GM12878 (cell line): ENCODE measurements around the gene SYNGR3. TPM values are rescaled to one million over a fixed set of nuclear protein-coding genes. Genes with fewer than 3 reads are reported as not detected.

Experiments used
- BHLHE40 ChIP-seq, 2 experiments: fragments of 450-650 bp in 1 of 2; IDR thresholded peaks; 2 replicates each; pipeline ENCODE4 v1.6.1; 2011 to 2017; ENCODE audit warnings: low read depth in 2 of 2, borderline replicate concordance in 1 of 2, improper control_type of control experiment in 1 of 2, low read length in 1 of 2, mild to moderate bottlenecking in 1 of 2
- CBX3 ChIP-seq: fragments of 200-600 bp; sonication (generic); IDR thresholded peaks from 2 replicates; pipeline ENCODE4 v1.6.1; 2016; ENCODE audit warnings: low read depth, borderline replicate concordance
- CUX1 ChIP-seq: IDR thresholded peaks from 2 replicates; pipeline ENCODE4 v1.6.1; 2012; ENCODE audit warnings: improper control_type of control experiment, low read depth, low read length; ENCODE audit not compliant: insufficient replicate concordance
- EGR1 ChIP-seq, 2 experiments: IDR thresholded peaks; 1 replicate in 1 of 2; 2 replicates in 1 of 2; pipeline ENCODE4 v1.6.1; 2011 to 2012; ENCODE audit warnings: low read depth in 2 of 2, low read length in 2 of 2, borderline replicate concordance in 1 of 2, mild to moderate bottlenecking in 1 of 2, moderate library complexity in 1 of 2
- FOXM1 ChIP-seq: IDR thresholded peaks from 2 replicates; pipeline ENCODE4 v1.6.1; 2012; ENCODE audit warnings: low read depth, mild to moderate bottlenecking, inconsistent platforms, low read length, moderate library complexity
- GATAD2B ChIP-seq: fragments of 450-650 bp; conservative IDR thresholded peaks from 2 replicates; pipeline ENCODE4 v1.6.1; 2017; ENCODE audit warnings: low read depth, mild to moderate bottlenecking, moderate library complexity
- HDAC2 ChIP-seq: fragments of 200-600 bp; sonication (generic); IDR thresholded peaks from 2 replicates; pipeline ENCODE4 v1.6.1; 2017
- HDAC6 ChIP-seq: fragments of 200-600 bp; sonication (generic); IDR thresholded peaks from one replicate; pipeline ENCODE4 v1.8.0; 2017; ENCODE audit warnings: antibody characterized with exemption; ENCODE audit not compliant: unreplicated experiment
- IRF4 ChIP-seq: IDR thresholded peaks from 2 replicates; pipeline ENCODE4 v1.6.1; 2011; ENCODE audit warnings: low read depth, low read length
- KLF5 ChIP-seq: fragments of 450-650 bp; IDR thresholded peaks from 2 replicates; pipeline ENCODE4 v1.6.1; 2014; ENCODE audit warnings: mild to moderate bottlenecking; ENCODE audit not compliant: partially characterized antibody
- MAX ChIP-seq: IDR thresholded peaks from 2 replicates; pipeline ENCODE4 v1.6.1; 2012; ENCODE audit warnings: low read depth, low read length, improper control_type of control experiment
- NBN ChIP-seq: fragments of 450-650 bp; IDR thresholded peaks from 2 replicates; pipeline ENCODE4 v1.6.1; 2016
- NFXL1 ChIP-seq: fragments of 450-650 bp; IDR thresholded peaks from 2 replicates; pipeline ENCODE4 v1.6.1; 2017; ENCODE audit warnings: antibody characterized with exemption, mild to moderate bottlenecking, borderline replicate concordance
- NR2C1 ChIP-seq: fragments of 450-650 bp; IDR thresholded peaks from 2 replicates; pipeline ENCODE4 v1.6.1; 2017; ENCODE audit warnings: antibody characterized with exemption, mild to moderate bottlenecking, moderate library complexity
- PAX8 ChIP-seq: fragments of 450-650 bp; IDR thresholded peaks from 2 replicates; pipeline ENCODE4 v1.6.1; 2017; ENCODE audit warnings: mild to moderate bottlenecking, moderate library complexity
- POLR2AphosphoS5 ChIP-seq: IDR thresholded peaks from 2 replicates; pipeline ENCODE4 v1.6.1; 2011; ENCODE audit warnings: mild to moderate bottlenecking, low read length, inconsistent platforms
- RB1 ChIP-seq: fragments of 450-650 bp; formaldehyde crosslinking; IDR thresholded peaks from 2 replicates; pipeline ENCODE4 v1.6.1; 2017; ENCODE audit warnings: mild to moderate bottlenecking, borderline replicate concordance
- RELA ChIP-seq: fragments of 450-650 bp; IDR thresholded peaks from 2 replicates; pipeline ENCODE4 v1.8.0; 2014; ENCODE audit warnings: borderline replicate concordance; ENCODE audit not compliant: partially characterized antibody
- SREBF1 ChIP-seq: IDR thresholded peaks from 2 replicates; pipeline ENCODE4 v1.6.1; 2012; ENCODE audit warnings: mild to moderate bottlenecking, low read length
- TCF12 ChIP-seq: IDR thresholded peaks from 2 replicates; pipeline ENCODE4 v1.6.1; 2011; ENCODE audit warnings: low read depth, mild to moderate bottlenecking, low read length
- WRNIP1 ChIP-seq: IDR thresholded peaks from 2 replicates; pipeline ENCODE4 v1.6.1; 2011; ENCODE audit warnings: low read depth, low read length, improper control_type of control experiment, borderline replicate concordance
- ZNF274 ChIP-seq: IDR thresholded peaks from one replicate; pipeline ENCODE4 v1.8.0; 2011; ENCODE audit not compliant: insufficient read length, insufficient read depth
- ZSCAN29 ChIP-seq: fragments of 450-650 bp; IDR thresholded peaks from 2 replicates; pipeline ENCODE4 v1.6.1; 2017; ENCODE audit warnings: mild to moderate bottlenecking, moderate library complexity
- polyA plus RNA-seq, 11 experiments: library from polyadenylated mRNA; depleted of rRNA in 4 of 11; unstranded in 6 of 11; stranded (reverse) in 5 of 11; fragments of >200 nt; fragmentation: Nextera tagmentation in 4 of 11; fragmentation: Illumina TruSeq in 1 of 11; extraction: Ambion mirVana in 4 of 11; extraction: Trizol in 1 of 11; gene quantifications; 1 replicate in 1 of 11; 2 replicates in 10 of 11; pipeline versions ENCODE4 v1.2.1 to v1.2.3, GENCODE V29; 2011 to 2016; ENCODE audit warnings: inconsistent platforms in 2 of 11, missing spikeins in 2 of 11, low read depth in 1 of 11
- total RNA-seq, 4 experiments: library from RNA; depleted of rRNA in 3 of 4; stranded (reverse); fragments of >200 nt in 3 of 4; fragmentation: Illumina TruSeq in 1 of 4; extraction: Trizol in 1 of 4; gene quantifications; 2 replicates each; pipeline versions ENCODE4 v1.2.1 to v1.2.3, GENCODE V29; 2013 to 2021
- TF ChIP-seq, protein P1 (sequence below), 3 experiments: IDR thresholded peaks in 2 of 3; conservative IDR thresholded peaks in 1 of 3; 2 replicates each; pipeline ENCODE4 v1.5.1; 2011; ENCODE audit warnings: low read depth in 3 of 3, low read length in 3 of 3, mild to moderate bottlenecking in 3 of 3, control low read depth in 2 of 3, moderate library complexity in 2 of 3, inconsistent platforms in 1 of 3, mixed read lengths in 1 of 3; ENCODE audit not compliant: control insufficient read depth in 2 of 3, insufficient read depth in 1 of 3; ENCODE audit errors: extremely low read depth in 1 of 3

SYNGR3 gene
- total and polyA plus RNA-seq, 10 of the 15 experiments (the other 5 are each of a cell fraction or from before 2014, with no cell fraction given): 1.2 to 18.1 (median 6.6) TPM

DNA sequence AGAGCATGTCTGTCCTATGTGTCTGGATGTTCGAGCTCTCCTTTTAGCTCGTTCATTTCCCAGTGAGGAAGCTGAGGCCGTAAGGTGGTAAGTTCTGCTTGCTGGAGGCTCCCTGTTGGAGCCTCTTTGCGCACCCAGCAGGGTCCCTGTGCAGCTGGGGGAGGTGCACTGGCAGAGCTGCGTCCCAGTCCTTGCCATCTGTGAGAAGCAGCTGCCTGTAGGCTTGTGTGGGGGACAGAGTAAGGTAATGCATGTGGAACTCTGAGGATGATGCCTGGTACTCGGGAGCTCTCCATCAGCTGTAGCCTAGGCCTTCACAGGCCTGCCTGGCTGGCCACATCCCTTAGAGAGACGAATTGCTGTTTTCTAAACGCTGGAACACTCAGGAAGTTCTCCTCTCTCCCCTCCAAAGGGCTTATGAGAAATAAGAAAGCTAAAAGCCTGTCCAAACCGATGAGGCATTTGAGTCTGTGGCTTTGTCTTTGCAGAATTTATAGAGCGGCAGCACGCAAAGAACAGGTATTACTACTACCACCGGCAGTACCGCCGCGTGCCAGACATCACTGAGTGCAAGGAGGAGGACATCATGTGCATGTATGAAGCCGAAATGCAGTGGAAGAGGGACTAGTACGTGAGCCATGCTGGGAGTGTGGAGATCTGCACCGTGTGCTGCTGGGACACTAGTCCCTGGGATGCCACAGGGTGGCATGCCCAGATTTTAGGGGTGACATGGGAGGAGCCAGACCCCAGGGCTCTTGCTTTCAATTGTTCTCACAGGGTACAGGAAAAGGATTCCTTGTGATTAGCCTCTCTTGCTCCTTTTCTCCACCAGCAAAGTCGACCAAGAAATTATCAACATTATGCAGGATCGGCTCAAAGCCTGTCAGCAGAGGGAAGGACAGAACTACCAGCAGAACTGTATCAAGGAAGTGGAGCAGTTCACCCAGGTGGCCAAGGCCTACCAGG lies 28.8 kb upstream of the SYNGR3 start (continued):
- no peak for TF ChIP-seq PAX8
- TF ChIP-seq IRF4: no peak
- no peak for TF ChIP-seq CBX3
- no peak for TF ChIP-seq ZSCAN29
- no peak for TF ChIP-seq MAX
- TF ChIP-seq HDAC6: no peak
- TF ChIP-seq GATAD2B: no peak
- TF ChIP-seq FOXM1: peak; percentile 83
- TF ChIP-seq WRNIP1: no peak
- no peak for TF ChIP-seq KLF5
- TF ChIP-seq NBN: no peak
- TF ChIP-seq HDAC2: no peak
- TF ChIP-seq TCF12: no peak
- no peak for TF ChIP-seq NFXL1
- no peak; a peak in 1 of 4 replicates for TF ChIP-seq BHLHE40 (IDR thresholded peaks at IDR 0.05; ENCODE audit: borderline replicate concordance in 1 of 2, low read depth in 2 of 2, low read length in 1 of 2)
- TF ChIP-seq, protein P1, sequence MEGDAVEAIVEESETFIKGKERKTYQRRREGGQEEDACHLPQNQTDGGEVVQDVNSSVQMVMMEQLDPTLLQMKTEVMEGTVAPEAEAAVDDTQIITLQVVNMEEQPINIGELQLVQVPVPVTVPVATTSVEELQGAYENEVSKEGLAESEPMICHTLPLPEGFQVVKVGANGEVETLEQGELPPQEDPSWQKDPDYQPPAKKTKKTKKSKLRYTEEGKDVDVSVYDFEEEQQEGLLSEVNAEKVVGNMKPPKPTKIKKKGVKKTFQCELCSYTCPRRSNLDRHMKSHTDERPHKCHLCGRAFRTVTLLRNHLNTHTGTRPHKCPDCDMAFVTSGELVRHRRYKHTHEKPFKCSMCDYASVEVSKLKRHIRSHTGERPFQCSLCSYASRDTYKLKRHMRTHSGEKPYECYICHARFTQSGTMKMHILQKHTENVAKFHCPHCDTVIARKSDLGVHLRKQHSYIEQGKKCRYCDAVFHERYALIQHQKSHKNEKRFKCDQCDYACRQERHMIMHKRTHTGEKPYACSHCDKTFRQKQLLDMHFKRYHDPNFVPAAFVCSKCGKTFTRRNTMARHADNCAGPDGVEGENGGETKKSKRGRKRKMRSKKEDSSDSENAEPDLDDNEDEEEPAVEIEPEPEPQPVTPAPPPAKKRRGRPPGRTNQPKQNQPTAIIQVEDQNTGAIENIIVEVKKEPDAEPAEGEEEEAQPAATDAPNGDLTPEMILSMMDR (IDR thresholded peaks at IDR 0.05 in 2 of 3, conservative IDR thresholded peaks at IDR 0.05 in 1 of 3; ENCODE audit: control insufficient read depth in 2 of 3, extremely low read depth in 1 of 3, insufficient read depth in 1 of 3, low read depth in 3 of 3, low read length in 3 of 3): no peak
- no peak for TF ChIP-seq EGR1 (IDR thresholded peaks at IDR 0.05; ENCODE audit: borderline replicate concordance in 1 of 2, low read depth in 2 of 2, low read length in 2 of 2)
- TF ChIP-seq SREBF1: no peak
- TF ChIP-seq ZNF274: no peak
- TF ChIP-seq POLR2AphosphoS5: peak; percentile 95
- no peak for TF ChIP-seq RB1
- no peak for TF ChIP-seq RELA
- TF ChIP-seq NR2C1: no peak
- TF ChIP-seq CUX1: no peak
